HG02973 (cell line): ENCODE results near the gene ZNF148.
"Not testable (repeated sequence)": the region's sequence is repeated elsewhere in the genome, so short reads cannot be mapped to it uniquely, and the experiment has no call there.

ENCODE experiments used
- ATAC-seq: cut with Tn5 transposase; IDR thresholded peaks from one replicate; pipeline ENCODE4 v1.9.1; 2021; ENCODE audit warnings: moderate library complexity; ENCODE audit not compliant: unreplicated experiment

Gene ZNF148, protein sequence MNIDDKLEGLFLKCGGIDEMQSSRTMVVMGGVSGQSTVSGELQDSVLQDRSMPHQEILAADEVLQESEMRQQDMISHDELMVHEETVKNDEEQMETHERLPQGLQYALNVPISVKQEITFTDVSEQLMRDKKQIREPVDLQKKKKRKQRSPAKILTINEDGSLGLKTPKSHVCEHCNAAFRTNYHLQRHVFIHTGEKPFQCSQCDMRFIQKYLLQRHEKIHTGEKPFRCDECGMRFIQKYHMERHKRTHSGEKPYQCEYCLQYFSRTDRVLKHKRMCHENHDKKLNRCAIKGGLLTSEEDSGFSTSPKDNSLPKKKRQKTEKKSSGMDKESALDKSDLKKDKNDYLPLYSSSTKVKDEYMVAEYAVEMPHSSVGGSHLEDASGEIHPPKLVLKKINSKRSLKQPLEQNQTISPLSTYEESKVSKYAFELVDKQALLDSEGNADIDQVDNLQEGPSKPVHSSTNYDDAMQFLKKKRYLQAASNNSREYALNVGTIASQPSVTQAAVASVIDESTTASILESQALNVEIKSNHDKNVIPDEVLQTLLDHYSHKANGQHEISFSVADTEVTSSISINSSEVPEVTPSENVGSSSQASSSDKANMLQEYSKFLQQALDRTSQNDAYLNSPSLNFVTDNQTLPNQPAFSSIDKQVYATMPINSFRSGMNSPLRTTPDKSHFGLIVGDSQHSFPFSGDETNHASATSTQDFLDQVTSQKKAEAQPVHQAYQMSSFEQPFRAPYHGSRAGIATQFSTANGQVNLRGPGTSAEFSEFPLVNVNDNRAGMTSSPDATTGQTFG

DNA sequence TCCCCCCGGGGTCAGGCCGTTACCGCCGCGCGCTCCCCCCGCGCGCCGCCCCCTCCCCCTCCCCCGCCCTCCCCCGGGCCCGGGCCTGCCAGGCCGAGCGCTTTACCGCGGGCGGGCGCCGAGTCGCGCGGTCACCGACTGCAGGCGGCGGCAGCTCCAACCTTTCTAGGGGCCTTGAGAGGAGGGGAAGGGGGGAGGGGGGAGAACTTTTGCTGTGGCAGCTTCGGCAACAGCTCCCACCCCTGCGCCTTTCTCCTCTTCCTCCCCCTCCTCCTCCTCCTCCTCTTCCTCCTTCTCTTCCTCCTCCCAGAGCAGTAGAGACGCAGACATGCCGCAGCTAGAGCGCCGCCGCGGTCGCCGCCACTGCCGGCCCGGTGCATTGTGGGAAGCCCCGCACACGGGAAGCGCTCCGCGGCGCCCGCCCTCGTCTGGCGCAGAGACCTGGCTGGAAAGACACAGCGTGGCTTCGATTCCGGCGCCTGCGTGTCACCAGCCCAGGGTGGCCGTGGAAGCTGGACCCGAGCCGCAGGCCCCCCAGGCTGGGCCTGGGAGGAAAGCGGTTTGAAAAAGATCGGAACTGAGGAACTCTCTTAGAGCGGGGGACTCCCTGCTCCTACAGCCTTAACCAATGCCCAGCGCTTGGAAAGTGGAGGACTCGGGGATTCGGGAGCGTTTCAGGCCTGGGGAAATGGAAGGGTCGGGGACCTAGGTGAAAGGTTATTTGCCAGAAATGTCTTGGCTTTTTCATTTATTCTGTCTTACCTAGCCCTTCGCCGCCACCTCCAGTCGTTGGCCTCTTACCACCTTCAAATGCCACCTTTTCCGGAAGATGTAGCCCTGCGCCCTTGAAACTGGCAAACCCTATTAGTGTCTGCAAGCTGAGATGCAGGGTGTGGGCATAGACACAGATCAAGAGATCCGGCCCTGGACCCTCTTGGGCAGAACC lies at the start of gene ZNF148:
Gene ZNF148 (minus strand): TSS at position 330 of the 946 bp plus-strand sequence. CDS start 61,685 bp downstream, outside the sequence.
- ATAC-seq = peak; percentile 71

DNA sequence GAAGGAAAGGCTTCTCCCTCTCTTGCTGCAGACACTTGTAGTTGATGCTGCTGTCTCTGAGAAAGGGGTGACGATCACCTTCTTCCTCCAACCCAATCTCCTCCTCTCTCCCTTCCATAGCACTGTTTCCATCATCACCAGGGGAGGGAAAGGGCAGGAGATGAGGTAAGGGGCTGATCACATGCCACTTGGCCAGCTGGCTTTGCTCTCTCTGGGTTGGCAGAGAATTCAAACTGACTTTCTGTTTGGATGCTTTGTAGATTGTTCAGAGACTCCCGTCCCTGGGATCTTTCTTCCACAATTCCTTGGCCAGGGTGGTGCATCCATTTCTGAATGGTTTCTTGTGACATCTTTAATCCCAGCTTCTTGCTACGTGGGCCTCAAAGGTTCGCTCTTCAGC lies 43.2 kb upstream of the ZNF148 start:
- no peak for ATAC-seq

DNA sequence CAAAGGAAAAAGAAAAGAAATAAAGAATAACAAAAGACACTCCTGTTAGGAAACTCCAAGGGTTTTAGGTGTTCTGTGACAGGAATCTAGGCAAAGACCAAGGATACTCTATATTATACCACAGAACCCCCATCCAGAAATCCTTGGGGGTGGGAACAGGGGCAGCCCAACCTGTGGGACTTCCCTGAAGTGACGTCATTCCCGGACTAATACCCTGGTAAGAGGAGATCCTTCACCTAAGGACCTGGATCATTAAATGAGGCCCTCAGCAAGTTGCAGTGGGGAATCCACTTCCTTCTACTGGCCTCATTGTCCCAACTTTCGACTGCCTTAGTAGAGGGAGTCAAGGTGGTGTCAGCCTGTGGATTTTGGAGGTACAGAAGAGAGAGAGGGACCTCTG lies 41.1 kb upstream of the ZNF148 start:
- no peak for ATAC-seq

DNA sequence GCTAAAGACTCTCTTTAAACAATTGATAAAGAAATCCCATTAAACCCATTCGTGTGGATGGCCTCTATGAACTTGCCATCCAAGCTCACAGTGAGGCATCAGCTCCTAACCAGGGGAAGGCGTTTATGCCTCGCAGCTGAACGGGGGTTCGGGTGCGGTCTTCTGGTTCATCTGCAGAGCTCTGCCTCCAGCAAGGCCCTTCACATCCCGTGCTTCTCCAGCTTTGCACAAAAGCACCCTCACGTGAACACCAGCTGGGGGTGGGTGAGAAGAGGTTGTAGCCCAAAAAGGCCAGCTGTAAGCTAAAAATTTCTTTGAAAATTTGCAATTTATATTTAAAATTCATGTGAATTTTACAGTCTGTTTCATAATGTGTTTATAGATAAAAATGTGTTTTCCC lies 39.5 kb upstream of the ZNF148 start:
- ATAC-seq = no peak

DNA sequence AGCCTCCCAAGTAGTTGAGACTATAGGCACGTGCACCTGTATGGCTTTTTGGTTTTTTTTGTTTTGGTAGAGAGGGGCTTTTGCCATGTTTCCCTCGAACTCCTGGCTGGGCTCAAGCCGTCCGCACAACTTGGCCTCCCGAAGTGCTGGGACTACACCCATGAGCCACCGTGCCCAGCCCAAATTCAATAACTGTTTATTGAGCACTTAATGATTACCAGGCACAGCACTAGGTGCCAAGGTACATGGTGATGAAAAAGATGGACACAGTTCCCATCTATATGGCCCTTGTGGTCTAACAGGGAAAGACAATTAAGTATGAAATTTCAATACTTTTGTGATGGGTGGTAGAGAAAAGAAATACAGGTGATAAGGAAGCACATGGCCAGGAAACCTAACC lies 35.8 kb upstream of the ZNF148 start:
- ATAC-seq = no peak

DNA sequence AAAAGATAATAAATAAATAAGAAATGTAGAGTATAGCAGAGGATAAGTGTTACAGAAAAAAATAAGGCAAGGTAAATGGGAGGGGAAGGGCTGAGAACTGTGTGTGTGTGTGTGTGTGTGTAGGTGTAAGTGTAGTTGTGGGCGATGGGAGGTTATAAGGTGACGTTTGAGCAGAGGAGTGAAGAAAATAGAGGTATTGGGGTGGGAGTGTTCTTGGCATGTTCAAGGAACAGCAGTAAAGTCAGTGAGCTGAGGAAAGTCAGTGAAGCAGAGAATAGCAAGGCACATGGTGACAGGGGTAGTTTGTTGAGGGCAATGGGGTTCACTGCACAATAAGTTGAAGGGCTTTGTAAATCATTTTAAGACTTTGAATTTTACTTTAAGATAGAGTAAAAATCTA lies 30.9 kb upstream of the ZNF148 start:
- ATAC-seq = no peak

DNA sequence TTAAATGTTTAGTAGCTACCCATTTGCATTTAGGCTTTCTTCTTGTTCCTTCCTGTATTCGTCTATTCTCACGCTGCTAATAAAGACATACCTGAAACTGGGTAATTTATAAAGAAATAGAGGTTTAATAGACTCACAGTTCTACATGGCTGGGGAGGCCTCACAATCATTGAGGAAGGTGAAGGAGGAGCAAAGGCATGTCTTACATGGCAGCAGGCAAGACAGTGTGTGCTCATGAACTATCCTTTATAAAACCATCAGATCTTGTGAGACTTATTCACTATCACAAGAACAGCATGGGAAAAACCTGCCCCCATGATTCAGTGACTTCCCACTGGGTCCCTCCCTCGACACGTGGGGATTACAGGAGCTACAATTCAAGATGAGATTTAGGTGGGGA lies 30.4 kb upstream of the ZNF148 start:
- not testable (repeated sequence) for ATAC-seq

DNA sequence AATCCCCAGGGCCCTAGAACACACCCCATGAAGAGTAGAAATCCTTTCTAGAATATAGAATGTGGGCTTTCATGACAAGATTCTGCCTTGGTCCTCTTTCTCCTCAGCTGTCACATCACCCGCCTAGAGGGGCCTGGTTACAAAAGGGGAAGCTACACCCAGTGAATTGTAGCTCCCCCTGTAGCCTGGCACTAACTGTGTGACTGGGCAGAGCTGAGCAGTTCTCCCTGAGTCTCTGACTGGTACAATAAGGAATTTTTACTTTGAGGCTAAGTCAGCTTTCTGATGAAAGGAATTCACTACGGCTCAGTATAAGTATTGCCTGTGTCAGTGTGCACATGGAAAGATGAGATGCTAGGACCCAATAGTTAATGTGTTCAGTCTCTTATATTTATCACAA lies 28.7 kb upstream of the ZNF148 start:
- no peak for ATAC-seq

DNA sequence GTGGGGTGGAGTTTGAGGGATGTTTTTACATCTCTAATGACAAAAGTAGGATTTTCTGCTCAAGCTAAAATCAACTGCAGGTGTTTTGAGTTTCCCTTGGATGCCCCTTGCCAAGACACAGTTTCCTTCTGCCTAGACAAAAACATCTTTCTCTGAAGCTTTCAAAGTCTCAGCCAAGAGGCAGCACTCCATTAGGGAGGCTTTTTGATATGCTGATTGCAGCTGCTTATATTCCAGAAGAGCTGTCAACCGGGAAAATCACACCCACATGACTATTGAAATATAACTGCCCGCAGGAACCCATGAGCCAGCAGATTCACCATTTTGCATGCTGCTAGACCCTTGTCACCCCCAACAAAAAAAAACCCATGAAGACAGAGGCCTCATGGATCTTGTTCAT lies 27.5 kb upstream of the ZNF148 start:
- no peak for ATAC-seq

DNA sequence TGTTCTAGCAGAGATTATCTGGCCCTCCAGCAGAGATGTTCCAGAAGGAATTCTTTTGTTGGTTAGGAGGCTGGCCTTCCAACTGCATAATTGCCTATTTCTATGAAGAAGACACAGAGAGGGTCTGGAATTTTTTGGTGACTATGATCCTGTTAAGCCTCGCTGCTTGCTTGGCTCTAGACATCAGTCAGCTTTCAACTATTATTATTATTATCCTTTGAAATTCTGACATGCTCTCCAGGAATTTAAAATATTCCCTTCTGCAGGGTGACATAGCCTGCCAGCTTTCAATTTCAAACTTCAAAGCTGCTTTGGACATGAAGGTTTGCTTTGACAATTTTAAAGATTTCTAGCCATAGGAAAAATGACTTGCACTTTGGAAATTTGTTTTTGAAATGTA lies 26.3 kb upstream of the ZNF148 start:
- ATAC-seq = no peak

DNA sequence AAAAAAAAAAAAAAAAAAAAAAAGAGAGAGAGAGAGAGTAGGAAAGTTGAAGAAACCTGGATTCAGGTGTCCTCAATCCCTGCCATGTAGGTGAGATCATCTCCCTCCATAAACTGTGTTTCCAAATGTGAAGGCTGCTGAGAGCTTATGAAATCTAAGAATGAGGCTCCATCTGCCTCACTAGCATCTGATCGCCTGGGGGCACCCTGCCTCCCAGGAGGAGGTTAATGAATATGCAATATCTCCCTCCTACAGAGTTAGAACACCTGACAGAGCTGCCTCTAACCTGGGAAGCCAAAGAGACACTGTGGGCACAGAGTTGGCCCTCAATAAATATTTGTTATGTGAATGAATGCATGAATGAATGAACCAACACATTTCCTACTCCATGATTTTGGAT lies 23.8 kb upstream of the ZNF148 start:
- ATAC-seq = no peak

DNA sequence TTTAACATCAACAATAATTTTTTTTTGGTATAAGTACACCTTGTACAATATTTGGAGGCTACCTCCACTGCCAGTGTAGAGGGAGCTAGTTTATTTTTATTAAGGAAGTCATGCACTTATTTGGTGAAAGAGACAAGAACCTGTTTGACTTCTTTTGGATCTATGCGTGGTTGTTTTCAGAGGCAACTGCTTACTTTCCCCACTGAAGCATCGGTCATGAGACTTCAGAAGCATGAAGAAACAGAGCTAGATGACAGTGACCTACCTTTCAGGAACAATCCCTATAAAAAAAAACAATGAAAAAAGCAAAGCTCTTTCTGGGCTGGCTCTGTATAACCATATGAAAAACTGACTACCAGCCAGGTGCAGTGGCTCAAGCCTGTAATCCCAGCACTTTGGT lies 20.0 kb upstream of the ZNF148 start:
- no peak for ATAC-seq

DNA sequence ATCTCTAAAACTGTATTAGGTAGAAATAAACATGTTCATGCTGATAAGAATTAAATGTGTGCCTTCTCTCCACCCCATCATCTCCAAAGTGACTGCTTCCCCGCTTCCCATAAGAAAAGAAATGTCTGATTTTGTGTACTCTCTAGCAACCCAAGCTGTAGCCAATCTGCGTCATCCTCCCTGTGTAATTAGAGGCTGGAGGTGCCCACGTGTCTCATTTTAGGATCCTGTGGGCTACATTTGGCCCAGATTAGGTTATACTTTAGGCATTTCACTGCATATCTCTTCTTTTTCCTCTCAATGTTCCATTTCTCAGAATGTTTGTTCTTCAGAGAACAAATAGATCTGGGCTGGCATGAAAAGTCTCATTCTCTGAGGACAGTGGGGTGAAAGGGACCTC lies 19.3 kb upstream of the ZNF148 start:
- ATAC-seq = no peak

DNA sequence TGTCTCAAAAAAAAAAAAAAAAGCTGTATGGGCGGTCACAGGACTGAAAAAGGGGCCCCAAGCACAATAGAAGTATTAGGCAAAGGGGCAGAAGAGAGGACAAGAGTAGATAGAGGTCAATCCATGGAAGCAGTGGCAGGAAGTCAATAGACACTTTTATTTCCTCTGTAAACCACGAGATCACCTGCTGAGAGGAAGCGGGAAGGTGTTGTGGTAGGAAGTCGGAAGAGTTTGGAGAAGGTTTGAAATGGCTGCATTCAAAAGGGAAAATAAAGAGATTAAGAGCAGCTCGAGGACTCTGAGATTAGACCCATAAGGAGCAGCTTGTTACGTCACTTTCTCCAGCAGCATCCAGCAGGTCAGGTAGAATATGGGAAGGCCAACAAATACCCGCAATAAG lies 14.2 kb upstream of the ZNF148 start:
- no peak for ATAC-seq

DNA sequence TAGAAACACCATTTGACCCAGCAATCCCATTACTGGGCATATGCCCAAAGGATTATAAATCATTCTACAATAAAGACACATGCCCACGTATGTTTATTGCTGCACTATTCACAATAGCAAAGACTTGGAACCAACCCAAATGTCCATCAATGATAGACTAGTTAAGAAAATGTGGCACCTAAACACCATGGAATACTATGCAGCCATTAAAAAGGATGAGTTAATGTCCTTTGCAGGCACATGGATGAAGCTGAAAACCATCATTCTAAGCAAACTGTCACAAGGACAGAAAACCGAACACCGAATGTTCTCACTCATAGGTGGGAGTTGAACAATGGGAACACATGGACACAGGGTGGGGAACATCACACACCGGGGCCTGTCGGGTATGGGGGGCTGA lies 13.2 kb upstream of the ZNF148 start:
- not testable (repeated sequence) for ATAC-seq

DNA sequence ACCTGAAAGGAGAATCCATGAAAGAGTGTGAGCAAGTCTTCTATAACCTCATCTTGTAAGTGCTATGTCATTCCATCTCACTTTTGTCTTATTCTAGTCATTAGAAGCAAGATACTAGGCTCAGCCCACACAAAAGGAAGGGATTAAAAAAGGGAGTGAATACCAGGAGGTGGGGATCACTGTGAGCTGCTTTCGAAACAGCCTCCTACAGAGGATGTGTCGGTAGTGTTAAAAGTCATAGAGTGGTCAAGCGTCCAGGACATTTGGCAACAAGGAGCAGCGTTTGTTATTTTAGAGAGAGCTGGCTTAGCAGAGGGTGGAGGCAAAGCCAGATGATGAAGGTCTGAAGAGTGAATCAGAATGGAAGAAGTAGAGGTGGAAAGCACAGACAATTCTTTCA lies 11.7 kb upstream of the ZNF148 start:
- no peak for ATAC-seq

DNA sequence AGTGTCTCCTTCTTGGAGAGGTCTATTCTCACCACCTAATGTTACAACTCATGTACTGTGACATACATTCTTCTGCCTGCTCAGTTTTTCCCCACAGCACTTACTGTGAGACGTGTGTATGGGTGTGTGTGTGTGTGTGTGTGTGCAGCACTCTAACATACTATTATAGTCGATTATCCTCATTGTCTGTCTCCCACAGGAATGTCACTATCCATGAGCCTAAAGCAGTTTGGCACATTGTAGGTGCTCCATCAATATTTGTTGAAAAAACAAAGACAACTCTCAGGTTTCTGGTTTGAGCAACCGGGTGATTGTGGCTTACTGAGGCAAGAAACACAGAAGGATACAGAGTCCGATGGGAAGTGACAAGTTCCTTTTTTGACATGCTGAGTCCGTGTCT lies 8.6 kb upstream of the ZNF148 start:
- no peak for ATAC-seq

DNA sequence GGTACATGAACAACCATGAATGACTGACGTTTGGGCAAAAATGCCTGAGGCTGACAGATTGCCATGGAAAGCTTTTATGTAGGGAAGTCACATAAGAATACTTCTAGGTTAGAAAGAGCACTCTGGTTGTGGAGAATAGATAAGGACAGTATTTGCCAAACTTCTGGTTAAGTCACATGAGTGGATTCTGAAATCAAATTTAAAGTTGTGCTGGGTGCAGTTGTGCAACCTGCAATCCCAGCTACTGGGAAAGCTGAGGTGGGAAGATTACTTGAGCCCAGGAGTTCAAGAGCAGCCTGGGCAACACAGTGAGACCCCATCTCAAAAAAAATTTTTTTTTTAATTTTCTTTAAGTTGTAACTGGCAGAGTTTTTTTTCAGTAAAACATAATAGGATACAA lies 7.2 kb upstream of the ZNF148 start:
- ATAC-seq = no peak

DNA sequence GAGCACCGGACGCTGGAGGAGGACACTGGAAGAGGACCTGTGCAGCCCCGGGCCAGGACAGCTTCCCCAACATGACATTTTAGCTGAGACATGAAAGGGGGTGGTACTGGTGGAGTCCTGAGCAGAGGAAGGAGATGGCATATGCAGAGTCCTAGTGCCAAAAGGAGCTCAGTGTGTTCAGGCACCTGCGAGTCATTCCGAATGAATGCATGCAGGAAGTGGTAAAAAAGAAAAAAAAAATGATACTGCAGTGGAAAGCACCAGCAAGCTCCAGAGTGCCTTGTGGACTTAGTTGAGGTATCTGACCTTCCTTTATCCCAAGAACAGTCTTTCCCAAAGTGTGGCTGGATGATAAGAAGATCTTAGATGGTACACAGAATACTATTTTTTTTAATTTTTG lies 6.6 kb upstream of the ZNF148 start:
- ATAC-seq = no peak

DNA sequence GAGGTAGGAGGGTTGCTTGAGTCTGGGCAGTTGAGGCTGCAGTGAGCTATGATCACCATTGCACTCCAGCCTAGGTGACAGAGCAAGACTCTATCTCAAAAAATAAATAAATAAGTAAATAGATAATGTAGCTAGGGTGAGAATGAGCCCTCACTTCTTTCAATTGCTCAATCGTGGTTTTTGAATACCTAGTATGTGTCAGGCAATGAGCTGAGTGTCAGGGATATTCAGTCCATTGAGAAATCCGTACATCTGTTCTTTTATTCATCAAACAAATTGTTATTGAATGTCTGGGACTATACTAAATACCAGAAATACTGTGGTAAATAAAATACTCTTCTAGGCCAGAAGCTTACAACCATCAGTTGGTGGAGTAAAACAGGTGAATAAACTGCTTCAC lies 6.2 kb upstream of the ZNF148 start:
- no peak for ATAC-seq

DNA sequence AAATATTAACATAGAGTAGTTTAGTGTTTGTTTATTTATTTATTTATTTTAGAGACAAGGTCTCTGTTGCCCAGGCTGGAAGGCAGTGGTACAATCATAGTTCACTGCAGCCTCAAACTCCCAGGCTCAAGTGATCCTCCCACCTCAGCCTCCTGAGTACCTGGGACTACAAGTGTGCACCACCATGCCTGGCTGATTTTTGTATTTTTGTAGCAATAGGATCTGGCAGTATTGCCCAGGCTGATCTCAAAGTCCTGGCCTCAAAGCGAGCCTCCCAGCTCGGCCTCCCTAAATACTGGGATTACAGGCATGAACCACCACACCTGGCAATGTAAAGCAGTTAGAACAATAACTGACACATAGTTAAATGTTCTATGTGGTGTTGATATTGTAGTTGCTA lies 4.4 kb upstream of the ZNF148 start:
- no peak for ATAC-seq
